T-helper 1 cell (primary cell): ENCODE measurements around the gene DPH1.
A peak's percentile ranks its signal among the peaks of the same experiment; 100 is the strongest.

ENCODE experiments used
- DNase-seq, 5 donors: peaks; one replicate each; pipeline ENCODE4 v3.0.0-alpha.2; 2012 to 2020

Gene DPH1

DNA sequence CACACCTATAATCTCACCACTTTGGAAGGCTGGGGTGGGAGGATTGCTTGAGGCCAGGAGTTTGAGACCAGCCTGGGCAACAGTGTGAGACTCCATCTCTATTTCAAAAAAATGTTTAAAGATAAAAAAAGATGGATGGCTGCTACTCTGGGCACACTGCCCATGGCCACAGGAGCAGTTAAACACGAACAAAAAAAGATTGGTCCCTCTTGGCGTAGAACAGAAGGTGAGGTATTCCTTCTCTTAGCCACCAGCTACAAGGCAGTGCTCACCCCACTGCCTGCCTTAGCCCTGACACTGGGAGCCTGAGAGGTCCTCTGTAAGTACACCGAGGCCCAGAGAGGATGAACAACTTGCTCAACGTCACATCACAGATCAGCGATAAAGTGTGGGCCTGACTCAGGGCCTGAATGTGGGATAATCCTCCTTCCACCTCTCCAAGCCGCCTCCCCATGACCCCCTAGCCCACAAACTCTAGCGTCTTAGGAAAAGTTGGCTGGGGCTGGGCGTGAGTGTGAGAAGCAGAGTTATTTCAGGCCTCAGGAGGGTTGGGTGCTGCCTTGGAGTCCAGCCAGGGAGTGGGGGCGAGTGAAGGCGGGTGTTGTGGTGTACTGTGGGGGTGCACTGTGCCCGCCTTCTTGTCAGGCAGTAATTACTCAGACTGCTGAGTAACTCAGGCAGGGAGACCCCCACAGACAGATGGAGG lies 2.3 kb upstream of the DPH1 start:
- no peak for DNase-seq

DNA sequence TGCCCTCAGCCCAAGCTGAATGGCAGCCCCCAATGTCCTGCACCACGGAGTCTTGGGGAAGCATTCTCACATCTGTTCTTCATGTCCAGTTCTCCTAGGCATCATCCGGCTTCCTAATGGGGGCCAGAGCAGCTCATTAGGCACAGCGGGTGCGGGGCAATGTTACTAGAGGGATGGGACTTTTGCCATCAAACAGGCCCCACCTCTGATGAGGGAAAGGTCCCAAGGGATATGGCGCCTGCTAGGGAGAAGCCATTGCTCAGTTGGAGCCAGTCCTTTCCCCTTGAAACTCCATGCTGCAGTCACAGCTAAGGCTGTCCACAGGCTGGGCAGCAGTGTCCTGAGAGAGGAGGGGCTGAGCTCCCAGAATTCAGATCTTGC lies 1.7 kb upstream of the DPH1 start:
- DNase-seq = no peak

DNA sequence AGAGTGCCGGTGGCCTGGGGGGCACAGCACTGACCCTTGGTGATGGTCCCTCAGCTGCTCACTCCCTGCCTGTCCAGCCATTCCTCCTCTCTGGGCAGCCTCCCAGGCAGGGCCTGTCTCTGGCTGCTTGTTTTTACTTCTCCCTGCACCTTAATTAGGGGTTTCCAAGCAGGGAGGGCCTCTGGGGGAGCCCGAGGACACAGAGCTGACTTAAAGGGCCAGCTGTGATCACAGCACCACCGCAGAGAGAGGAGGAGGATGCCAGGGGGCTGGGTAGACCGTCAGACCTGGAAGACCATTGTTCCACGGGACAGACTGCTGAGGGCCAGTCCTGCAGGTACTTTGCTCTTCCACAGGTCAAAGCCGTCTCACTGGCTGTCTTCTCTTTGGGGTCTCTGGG lies 1.2 kb upstream of the DPH1 start:
- no peak for DNase-seq

DNA sequence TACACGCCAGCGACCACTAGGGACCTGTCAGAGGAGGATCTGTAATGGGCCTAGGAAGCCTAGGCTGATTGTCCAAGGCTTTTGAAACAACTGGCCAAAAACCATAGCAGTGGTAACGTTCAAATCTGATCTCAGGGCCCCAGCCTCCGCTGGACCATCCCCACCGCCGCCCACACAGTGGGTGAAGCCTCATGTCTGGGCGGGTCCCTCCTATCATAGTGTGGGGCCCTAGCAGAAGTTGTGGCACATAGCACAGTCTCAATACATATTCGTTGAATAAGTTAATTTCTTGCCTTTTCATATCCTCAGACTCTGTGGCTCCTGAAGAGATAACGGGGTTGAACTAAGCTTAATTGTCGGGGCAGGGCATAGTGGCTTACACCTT lies 818 bp downstream of the DPH1 start:
- DNase-seq = no peak

DNA sequence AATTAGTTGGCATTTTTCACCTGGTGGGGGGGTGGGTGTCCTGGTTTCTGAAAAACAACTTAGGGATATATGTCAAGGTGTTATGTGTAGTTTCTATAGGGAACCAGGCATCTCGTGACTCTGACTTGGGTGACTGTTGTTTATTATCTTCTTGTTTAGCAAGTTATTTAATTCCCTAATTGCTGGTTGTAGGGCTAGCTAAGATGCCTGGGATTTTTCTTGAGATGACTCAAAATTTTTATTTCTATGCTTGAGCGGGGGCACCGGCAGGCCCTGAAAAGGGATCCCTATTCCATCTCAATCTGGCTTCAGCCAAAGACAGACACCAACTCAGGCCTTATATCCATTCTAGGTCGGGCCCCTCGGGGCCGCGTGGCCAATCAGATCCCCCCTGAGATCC lies 3.2 kb downstream of the DPH1 start:
- DNase-seq = no peak

DNA sequence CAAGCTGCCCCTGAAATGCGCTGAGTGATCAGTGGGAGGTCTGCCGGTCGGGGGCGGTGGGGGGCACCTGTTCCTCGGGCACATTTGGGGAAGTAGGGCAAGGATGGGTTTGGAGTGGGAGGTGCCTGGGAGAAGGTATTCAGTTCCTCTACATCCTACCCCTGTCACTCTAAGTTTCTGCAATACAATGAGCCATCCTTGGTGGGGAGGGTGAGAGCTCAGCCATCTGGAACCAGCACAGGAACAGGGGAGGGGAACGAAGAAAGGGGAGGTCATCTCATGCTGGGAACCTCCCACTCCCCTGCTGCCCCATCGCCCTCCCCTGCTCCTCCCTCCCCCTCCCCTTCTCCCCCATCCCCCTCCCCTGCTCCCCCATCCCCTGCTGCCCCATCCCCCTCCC lies 4.2 kb downstream of the DPH1 start:
- DNase-seq = no peak

DNA sequence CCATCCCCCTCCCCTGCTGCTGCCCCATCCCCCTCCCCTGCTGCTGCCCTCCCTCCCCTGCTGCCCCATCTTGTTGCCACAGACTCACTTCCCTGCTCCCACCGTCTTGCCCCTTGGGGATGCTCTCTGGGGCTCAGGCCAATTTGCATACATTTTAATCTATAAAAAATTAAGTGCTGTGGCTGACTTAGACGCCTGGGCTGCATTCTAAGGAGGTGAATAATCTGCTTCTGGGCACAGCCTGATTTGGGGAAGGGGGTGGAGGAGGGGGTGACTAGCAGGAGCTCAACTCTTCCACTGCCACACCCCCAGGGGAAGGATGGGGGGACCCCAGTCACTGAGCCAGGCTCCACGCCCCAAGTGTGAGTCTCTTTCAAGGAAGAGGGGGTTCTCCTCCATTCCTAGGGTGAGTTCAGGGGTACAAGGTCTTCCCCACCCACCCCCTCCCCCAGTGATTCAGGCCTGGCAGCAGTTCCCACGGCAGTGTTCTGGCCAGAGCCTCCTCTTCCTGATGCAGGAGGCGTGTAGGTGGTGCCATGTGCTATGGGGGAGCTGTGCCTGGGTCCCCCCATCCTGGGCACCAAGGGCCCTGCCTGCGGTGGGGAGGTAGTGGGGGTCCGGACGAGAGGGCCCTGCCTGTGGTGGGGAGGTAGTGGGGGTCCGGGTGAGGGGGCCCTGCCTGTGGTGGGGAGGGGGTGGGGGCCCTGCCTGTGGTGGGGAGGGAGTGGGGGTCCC lies 5.0 kb downstream of the DPH1 start:
- DNase-seq = no peak

DNA sequence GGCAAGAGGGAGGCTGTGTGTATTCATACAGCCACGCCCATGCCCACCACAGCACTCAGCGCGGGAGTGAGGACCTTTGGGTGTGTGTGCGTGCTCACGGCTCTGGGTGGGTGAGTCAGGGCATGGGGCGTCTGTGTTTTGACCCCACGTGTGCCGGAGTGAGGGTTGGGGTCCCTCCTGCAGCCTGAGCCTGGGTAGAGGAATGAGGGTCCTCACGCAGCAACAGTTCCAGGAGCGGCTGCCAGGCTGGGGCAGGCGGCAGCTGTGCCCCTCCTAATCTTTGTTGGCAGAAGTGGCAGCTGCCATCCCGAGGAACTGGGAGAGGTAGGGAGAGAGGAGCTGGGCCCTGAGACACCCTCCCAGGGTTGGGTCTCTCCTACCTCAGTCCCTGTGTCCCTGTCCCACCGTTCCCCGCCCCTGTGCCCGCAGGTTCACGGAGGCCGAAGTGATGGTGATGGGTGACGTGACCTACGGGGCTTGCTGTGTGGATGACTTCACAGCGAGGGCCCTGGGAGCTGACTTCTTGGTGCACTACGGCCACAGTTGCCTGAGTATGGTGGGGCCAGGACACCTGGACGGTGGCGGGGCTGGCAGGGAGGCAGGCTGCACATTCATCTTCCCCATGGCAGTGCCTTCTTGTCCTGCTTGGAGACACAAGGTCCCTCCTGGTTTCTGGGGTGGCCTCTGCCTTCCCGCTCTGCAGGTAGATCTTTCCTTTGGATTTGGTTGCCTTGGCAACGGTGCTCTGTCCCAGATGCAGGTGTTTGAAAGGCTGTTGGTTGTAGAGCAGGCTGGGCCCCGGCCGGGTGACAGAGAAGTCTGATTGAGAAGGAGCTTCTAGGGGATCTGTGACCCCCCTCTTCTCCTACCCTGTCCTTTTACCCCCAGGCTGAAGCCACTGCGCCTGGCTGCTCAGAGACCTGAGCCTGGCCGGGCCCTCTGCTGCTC lies 5.9 kb downstream of the DPH1 start:
- no peak for DNase-seq

DNA sequence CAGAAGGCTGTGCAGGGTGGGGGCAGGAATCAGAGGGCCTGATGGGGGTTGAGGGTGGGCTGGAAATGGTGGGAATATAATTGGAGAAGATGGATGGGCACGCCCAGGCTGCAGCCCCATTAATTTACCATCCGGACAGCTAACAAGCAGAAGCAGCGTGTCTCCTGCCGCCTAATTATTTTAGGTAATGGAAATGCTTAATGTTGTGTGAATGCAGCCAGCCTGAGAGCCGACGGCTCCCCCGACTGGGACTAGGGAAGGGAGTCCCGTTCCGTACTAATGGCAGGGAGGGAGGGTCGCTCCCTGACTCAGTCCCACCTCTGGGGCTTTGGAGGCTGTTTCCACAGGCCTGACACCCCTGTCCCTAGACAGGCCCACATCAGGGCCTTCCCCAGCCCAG lies 7.2 kb downstream of the DPH1 start:
- no peak for DNase-seq

DNA sequence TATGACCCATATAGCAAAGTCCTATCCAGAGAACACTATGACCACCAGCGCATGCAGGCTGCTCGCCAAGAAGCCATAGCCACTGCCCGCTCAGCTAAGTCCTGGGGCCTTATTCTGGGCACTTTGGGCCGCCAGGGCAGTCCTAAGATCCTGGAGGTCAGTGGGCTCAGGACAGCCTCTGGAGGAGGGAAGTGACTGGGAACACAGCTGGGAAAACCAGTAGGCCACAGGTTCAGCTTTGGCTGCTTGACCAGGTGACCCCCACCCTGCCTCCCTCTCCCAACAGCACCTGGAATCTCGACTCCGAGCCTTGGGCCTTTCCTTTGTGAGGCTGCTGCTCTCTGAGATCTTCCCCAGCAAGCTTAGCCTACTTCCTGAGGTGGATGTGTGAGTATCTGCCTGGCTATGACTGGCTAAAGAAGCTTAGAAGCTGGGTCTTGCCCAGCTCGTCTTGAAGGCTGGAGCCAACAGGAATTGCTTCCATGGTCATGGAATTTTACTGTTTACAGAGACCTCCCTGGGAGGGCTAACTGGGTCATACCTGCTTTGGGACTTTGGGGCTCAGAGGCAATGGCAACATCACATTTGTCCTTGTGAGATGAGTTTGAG lies 10.4 kb downstream of the DPH1 start:
- no peak for DNase-seq

DNA sequence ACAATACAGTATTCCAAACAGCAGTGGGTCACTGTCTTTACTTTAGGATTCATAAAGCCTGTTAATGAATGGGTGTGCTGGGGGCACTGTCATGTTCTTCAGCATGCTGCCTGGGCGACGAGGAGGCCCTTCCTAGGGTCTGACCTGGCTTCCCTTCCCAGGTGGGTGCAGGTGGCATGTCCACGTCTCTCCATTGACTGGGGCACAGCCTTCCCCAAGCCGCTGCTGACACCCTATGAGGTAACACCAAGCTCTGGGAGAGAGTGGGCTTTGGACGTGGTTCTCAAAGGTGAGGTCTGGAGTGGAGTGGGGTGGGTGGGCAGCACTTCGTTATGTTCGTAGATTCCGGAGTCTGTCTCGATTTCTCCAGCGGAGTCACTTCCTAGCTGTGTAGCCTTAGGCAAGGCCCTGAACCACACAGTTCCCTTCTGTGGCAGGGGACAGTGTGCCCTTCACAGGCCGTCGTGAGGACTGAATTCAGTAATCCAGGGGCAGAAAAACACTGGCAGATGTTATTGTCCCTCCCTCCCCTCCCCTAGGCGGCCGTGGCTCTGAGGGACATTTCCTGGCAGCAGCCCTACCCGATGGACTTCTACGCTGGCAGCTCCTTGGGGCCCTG lies 11.1 kb downstream of the DPH1 start:
- DNase-seq = no peak

DNA sequence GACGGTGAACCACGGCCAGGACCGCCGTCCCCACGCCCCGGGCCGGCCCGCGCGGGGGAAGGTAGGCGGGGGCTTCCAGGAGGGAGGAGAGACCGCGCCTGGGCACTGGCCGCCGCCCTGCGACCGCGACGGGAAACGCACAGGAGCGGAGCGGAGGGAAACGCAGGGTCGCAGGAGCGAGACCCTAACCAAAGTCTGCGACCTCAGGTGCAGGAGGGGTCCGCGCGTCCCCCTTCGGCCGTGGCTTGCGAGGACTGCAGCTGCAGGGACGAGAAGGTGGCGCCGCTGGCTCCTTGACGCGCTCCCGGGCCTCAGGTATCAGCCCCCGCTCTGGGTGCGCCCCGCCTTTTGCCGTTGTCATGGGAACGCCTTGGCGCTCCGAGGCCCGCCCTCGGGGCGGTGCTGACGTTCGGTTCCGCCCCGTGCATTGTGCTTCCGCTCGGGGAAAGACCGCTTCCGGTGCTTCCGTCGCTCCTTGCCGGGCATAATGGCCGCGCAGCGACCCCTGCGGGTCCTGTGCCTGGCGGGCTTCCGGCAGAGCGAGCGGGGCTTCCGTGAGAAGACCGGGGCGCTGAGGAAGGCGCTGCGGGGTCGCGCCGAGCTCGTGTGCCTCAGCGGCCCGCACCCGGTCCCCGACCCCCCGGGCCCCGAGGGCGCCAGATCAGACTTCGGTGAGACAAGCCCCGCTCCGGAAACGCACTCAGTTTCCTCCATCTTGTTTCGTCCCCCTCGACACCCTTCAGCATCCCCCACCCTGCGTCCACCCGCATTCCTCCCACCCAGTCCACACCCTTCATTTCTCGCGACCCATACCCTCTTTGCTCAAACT lies 11.8 kb downstream of the DPH1 start, which contains the start of gene OVCA2:
TSS of gene OVCA2 (plus strand) at position 462 of the 829 bp plus-strand sequence. CDS start at position 488, 26 bp downstream.
- DNase-seq = peak; percentile 95 to 98 (median 96)

DNA sequence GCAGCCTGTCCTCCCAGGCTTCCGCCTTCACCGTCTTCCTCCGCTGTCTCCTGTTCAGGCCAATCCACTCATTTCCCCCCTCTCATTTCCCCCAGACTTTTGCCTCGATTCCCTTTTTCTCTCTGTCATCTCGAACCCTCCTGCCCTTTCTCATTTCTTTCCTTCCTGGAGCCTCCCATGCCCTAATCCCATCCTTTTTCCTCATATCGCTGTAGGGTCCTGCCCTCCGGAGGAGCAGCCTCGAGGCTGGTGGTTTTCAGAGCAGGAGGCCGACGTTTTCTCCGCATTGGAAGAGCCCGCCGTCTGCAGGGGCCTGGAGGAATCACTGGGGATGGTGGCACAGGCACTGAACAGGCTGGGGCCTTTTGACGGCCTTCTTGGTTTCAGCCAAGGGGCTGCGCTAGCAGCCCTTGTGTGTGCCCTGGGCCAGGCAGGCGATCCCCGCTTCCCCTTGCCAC lies 12.5 kb downstream of the DPH1 start:
- DNase-seq = no peak

DNA sequence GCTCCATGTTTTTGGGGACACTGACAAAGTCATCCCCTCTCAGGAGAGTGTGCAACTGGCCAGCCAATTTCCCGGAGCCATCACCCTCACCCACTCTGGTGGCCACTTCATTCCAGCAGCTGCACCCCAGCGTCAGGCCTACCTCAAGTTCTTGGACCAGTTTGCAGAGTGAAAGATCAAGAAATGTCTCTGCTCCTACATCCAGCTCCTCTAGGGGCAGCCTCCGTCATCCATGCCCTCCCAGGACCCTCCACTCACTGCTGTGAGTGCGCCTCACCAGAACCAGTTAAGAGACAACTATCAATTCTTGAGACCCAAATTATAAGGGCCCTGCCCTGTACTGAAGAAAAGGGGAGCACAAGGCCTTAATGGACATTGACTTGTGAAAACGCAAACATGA lies 13.0 kb downstream of the DPH1 start:
- DNase-seq = no peak

DNA sequence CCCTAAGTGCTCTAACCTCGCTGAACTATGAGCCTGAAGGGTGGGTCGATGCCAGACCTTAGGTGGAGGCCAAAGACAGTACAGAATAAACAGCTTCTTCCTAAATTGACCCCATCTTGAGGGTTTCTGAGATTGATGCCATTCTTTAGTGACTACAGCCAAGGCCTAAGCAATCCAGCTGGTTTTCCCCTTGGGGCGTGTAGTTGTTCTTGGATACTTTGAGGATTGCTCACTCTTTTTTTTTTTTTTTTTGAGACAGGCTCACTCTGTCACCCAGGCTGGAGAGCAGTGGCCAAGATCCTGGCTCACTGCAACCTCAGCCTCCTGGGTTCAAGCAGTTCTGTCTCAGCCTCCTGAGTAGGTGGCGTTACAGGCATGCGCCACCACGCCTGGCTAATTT lies 13.8 kb downstream of the DPH1 start:
- no peak for DNase-seq

DNA sequence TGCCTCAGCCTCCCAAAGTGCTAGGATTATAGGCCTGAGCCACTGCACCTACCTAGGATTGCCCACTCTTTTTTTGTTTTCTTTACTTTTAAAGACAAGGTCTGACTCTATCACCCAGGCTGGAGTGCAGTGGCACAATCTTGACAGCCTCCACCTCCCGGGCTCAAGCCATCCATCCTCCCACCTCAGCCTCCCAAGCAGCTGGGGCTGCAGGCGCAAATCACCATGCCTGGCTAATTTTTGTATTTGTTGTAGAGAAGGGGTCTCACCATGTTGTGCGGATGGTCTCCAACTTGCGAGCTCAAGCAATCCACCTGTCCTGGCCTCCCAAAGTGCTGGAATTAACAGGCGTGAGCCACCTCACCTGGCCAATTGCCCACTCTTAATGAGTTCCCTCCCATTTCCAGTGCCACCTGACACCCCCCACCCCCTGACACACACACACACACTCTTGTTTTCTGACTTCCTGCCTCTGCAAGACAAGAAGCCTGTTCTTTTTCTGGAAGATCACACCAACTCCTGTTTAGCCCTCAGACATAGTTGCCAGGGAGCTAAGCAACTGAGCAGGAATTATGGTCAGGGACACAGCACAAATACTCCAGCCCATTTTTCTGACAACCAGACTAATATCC lies 14.4 kb downstream of the DPH1 start:
- DNase-seq = no peak

DNA sequence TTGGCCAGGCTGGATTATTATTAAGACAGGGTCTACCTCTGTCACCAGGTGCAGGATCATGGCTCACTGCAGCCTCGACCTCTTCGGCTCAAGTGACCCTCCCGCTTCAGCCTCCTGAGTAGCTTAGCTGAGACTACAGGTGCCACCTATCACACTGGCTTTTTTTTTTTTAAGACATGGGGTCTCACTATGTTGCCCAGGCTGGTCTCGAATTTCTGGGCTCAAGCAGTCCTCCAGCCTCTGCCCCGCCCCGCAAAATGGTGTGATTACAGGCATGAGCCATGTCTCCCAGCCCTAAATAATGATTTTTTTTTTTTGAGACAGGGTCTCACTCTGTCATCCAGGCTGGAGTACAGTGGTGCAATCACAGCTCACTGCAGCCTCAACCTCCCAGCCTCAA lies 17.6 kb downstream of the DPH1 start:
- no peak for DNase-seq

DNA sequence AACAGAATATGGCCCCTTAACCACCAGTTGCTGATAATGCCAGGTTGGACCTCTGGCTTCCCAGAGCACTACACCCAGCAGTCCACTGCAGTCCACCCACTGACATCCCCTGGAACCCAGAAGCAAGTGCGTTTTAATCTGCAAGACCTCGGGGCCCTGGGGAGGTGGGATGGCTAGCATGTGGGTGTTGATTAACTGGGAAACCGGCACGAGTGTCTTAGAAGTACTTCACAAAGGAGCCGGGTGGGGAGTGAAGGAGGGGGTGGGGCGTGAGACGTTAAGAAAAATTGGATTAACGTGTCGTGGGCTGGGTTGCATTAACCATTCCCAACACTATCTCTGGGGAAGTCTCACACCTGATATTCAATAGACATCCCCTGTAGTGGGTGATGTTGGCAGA lies 18.9 kb downstream of the DPH1 start:
- DNase-seq = no peak

DNA sequence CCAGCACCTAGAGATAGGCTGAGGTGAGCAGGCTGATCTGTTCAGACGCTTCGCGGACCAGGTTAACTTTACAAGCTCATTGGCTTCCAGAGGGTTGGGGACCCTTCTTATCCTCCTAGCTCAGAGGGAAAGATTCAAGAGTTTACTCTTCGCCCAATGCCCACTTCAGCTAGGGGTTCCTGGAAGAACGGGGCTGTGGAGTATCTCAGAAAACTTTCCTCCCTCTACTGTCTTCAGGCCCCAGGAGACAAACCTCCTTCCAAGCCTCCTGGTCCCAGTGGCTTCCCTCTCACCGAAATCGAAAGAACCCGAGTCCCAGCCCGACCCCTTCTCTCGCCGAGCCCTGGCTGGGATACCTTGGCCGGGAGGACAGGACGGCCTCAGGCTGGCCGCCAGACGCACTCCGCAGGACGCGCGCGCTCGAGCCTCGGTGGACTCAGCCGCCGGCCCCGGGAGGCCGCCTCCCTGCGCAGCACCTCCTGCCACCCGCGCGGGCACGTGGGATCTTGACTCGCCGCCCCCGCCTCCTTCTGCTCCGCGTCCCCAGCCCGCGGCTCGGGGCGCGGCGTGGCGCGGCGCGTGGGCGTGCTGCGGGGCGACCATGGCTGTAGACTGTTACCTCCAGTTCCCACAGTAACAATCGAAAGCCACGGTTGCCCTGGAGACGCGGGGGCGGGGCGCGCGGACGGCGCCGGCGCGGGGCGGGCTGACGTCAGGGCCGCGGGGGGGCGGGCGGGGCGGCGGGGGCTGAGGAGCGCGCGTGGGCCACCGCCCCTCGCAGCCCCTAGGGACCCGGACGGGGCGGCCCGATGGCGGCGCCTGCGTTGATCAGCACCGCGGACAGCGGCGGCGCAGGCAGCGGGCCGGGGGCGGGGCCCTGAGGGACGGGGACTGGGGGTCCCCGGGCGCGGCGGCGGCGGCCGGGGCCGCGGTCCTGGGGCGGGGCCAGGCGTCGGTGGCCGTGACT lies 19.7 kb downstream of the DPH1 start:
- DNase-seq = peak; percentile 73 to 89 (median 85)
